Testis (tissue), 2 donors: ENCODE measurements around the gene RPS14.

Source experiments
- CTCF ChIP-seq, 3 experiments: fragments of 450-650 bp in 2 of 3; fragments of 200-600 bp in 1 of 3; sonication (generic) in 1 of 3; IDR thresholded peaks; one replicate each; pipeline ENCODE4 v1.5.1; 2016 to 2019; ENCODE audit warnings: antibody characterized with exemption in 3 of 3, mild to moderate bottlenecking in 2 of 3, moderate library complexity in 1 of 3
- POLR2A ChIP-seq: fragments of 450-650 bp; IDR thresholded peaks from one replicate; pipeline ENCODE4 v1.6.1; 2017; ENCODE audit warnings: antibody characterized with exemption, mild to moderate bottlenecking, moderate library complexity

- TF ChIP-seq POLR2A (no peak), CTCF (IDR thresholded peaks at IDR 0.05) (no peak)
Measured at GRCh38 chr5:150451594-150451993, 2.1 kb upstream of the RPS14 start.
